ENCODE data around the gene ITIH3.
A peak's percentile ranks its signal among the peaks of the same experiment; 100 is the strongest.

The ITIH3 gene

GRCh38 chr3:52795298-52795900 lies 803 bp downstream of the ITIH3 start:
- no peak for ATAC-seq

DNA sequence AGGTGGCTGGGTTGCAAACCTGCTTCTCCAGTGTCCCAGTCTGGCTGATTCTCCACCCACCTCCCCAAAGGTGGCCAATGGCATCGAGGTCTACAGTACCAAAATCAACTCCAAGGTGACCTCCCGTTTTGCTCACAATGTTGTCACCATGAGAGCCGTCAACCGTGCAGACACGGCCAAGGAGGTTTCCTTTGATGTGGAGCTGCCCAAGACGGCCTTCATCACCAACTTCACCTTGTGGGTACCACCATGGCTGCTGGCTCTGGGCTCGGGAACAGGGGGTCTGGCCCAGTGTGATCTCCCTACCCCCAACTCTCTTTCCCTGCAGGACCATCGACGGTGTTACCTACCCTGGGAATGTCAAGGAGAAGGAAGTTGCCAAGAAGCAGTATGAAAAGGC lies 1.8 kb downstream of the ITIH3 start:
- no peak for ATAC-seq

GRCh38 chr3:52798376-52798977 lies 3.9 kb downstream of the ITIH3 start:
- ATAC-seq = no peak

GRCh38 chr3:52798978-52799476 lies 4.4 kb downstream of the ITIH3 start:
- peak in 1 of 2 donors; percentile 34 for ATAC-seq

GRCh38 chr3:52800079-52800478 lies 5.5 kb downstream of the ITIH3 start:
- no peak for ATAC-seq

GRCh38 chr3:52801839-52802238 lies 7.2 kb downstream of the ITIH3 start:
- ATAC-seq = no peak

DNA sequence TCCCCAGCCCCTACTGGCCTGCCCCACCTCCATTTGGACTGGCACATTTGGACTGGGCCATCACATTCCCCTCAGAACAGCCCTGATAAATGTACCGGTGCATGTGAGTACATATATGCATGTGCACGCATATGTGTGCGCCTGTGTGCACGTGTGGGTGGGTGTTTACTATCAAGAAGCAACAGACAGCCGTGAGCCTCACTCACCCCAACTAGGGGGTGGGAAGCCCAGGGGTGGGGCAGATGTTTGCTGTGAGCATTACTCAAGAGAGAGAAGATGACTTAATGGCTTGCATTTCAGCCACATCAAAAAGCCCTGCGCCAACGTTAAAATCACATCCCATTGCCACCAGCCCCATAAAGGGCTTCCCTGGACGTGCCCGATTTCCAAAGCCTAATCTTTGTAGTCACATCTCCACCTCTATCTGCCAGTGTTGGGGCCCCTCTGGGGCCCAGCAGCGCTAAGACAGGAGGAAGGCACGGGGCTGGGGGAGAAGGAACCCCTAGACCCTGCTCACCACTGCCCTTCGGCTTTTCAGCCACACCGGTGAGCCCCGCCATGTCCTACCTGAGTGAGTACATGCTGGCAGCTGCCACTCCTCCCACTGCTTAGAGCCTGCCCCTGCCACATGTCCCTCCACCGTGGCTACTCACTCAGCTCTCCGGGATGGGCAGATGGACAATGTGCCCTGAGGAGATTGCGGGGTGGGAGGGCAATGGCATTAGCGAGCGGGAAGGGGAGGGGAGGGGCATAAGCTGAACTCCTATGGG lies 10.9 kb downstream of the ITIH3 start:
- ATAC-seq = no peak

DNA sequence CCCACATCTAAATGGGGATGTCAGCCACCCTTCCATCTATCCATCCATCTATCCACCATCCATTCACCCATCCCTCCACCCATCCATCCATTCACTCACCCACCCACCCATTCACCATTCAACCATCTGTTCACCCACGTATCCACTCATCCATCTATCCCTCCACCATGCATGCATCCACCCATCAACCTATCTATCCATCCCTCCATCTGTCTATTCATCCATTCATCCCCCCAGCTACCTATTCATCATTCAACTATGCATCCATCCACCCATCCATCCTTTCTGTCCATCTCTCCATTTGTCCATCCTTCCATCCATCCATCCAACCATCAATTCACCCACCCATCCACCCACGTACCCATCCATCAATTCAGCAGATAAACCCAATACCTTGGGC lies 14.6 kb downstream of the ITIH3 start:
- ATAC-seq = no peak

- ATAC-seq = no peak
Measured at GRCh38 chr3:52809662-52810377, 15.2 kb downstream of the ITIH3 start.

DNA sequence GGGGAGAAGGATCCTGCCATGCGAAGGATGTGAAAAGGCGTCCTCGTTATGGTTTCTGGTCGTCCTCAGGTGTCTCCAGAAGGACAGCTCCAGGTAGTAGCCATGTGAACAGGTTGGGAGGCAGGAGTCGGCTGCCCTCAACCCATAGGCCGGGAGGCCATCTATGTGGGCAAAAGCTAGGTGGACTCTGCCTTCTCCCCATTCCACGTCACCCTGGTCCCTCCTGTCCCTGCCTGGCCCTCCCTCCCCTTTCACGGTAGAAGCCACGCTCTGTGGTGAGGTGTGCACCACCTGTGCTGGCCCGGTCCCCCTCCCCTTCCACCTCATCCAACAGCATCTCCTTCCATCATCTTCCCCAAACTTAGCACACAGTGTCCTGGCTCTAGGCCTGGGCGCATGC lies 16.3 kb downstream of the ITIH3 start:
- no peak for ATAC-seq

- no peak for ATAC-seq
Measured at GRCh38 chr3:52811452-52812011, 16.9 kb downstream of the ITIH3 start.

DNA sequence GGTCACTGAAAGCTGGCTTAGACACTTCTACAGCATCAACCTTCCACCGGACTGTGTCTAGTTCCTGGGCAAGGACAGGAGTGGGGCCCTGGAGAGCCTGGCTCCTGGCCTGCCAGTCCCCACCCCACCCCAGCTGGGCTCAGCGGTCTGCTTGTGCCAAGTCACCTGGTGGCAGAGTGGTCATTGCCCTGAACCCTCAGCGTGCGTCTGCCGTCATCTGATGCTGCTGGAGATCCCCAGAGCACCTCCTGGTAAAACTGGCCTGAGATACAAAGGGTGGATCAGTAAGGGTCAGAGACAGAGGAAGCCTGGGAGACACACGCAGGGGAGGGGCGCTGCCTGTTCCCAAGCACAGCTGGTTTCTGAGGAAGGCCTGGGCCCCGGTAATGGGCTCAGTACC lies 19.2 kb downstream of the ITIH3 start:
- ATAC-seq = no peak

DNA sequence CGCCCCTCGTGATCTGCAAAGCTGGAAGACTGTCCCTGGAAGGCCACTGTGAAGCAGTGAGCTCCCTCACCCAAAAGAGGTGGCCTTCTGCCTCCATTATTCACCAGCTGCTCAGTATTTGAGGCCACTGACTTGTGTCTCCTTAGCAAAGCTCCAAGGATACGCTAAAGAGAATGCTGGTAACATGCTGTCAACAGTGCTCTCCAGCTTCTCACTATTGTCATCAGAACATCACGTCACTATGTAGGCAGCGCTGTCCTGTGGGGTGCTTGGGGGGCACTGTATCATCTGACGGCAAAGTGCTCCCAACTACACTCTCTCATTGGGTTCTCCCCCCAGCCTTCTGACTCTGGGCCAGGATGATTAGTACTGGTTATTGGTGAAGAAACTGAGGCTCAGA lies 21.6 kb downstream of the ITIH3 start:
- no peak for ATAC-seq

- no peak for ATAC-seq
Measured at GRCh38 chr3:52816654-52817053, 22.1 kb downstream of the ITIH3 start.

DNA sequence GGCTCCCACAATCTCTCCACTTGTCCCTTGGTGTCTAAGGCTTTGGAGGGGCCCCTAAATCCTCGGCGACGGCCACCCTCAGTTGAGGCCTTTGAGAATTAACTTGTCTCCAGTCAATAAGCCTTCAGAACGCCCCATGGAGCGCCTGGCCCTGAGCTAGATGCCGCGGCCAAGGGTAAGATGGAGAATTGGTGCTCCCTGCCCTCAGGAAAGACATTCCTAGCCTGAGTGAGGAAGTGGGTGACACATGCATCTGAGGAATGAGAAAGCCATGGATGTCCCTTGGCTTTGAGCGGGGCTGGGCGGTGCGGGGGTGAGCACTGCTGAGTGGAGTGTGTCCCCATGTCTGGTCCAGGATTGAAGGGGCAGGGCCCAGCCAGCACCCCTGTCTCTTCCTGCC lies 22.6 kb downstream of the ITIH3 start:
- ATAC-seq = no peak

- ATAC-seq = no peak
Measured at GRCh38 chr3:52817860-52818259, 23.3 kb downstream of the ITIH3 start.

GRCh38 chr3:52819936-52820335 lies 25.3 kb downstream of the ITIH3 start:
- no peak for ATAC-seq

DNA sequence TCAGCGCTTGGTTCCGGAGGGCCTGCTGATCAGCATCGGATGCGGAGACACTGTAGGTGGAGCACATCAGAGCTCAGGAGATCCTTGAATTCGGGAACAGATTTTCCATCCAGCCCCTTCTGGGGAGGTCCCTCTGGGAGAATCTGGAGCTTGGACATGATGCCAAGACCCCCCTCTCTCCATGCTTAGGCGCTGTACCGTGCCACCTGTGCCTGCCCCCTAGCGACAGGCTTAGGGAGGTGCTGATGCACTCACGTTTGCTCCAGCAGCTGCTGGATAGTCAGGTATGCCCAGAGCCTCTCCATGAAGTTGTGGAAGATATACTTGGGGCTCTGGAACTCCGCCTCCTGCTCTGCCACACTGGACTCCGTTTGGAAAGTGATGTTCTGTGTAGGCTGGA lies 26.1 kb downstream of the ITIH3 start:
- peak; percentile 44 to 53 for ATAC-seq

DNA sequence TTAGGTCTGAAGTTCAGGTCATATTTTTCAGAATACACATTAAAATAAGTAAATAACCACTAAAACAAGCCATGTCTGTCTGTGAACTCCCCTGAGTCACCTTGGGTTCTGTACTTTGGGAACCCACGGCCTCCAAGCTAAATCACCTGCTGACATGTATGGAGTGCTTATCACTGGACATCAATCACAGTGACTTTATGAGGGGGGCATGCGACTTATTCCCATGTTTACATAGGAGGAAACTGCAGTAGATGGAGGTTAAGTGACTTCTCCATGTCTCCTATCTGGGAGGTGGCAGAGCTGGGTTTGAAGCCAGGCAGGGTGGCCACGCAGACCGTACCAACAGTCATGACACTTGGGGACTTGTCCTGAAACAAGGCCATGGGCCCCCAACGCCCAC lies 27.8 kb downstream of the ITIH3 start:
- ATAC-seq = no peak

- no peak for ATAC-seq
Measured at GRCh38 chr3:52824037-52824436, 29.4 kb downstream of the ITIH3 start.

DNA sequence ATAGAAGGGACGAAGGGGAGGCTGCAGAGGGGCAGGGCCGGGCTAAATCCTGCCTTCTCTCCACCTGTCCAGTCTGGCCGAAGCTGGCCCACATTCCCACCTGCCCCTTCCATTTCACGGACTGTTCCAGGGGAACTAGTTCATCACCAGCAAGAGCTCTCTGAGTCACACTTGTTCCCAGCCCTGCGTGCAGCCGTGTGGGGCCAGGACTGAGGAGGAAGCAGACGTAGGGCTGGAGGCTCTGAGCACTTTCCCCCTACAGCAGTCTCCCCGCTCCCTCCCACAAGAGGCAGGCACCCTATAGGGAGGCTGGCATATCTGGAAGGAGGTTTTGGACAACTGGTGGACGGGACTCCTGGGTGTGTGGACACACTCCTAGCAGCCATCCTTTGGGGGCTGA lies 32.8 kb downstream of the ITIH3 start:
- ATAC-seq = no peak

DNA sequence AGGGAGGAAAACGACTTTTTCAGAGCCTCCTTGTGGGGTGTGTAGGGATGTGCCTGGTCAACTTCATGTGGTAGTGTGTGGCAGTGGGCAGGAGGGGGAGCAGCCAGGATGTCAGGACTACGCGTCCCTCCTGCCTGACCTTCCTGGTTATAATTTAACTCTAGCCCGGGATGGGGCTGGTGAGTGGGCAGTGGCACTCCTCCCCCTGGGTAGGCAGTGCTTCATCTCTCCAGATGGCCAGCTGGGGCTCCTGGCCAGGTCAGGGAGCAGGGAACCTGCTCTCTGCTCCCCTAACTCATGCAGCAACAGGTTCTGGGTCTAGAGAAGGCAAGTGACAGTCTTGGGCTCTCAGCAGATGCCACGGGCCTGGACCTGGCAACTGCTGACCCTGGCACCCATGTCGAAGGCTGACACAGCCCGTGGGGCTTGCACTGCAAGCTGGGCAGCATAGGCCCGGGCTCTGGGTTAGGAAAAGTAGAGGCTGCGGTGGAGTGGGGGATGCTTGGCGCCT lies 33.3 kb downstream of the ITIH3 start:
- ATAC-seq = no peak

- ATAC-seq = no peak
Measured at GRCh38 chr3:52829482-52829881, 34.9 kb downstream of the ITIH3 start.

Measured in activated CD4-positive, CD25-positive, alpha-beta regulatory T cell treated with anti-CD3 and anti-CD28 coated beads, Interleukin-2, amount 50 U/mL, for 24 hours (primary cell).